ENCODE data around the gene ARPC2. TPM values are rescaled to one million over a fixed set of nuclear protein-coding genes. Genes with fewer than 3 reads are reported as not detected.

Gene ARPC2
- total RNA-seq, 2 experiments from 2014 or later, result 448 to 452 TPM

DNA sequence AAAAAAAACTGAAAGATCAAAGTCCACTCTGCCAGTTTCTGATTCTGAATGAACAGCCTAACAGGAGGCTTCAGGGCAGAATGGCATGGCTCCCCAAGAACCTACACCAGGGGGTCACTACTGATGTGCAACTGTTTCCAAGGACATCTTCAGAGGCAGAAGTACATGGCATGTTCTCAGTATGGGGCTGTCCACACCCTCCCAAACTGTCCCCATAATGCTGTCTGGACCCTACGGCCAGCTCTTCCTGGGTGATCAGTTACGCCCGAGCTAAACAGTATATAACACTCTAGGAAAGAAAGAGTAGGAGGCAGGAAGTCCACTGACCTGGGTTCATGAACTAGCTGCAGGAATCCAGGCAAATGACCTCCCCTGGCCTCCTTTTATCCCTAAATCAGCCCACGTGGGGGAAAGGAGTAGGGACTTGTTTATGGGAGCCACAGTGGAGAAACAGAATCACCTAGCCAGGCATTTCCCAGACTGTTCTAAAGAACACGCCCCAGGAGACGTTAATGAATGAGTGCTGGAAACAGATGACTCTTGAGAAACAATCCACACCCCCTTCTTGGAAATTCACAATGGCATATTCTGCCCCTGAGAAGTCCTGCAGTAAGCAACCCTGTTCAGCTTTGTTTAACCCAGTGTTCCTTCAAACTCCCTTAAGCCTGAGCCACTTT is 72.8 kb downstream of the ARPC2 start:
- POLR2A ChIA-PET, result interaction anchor here (0.9 to 11.6 kb wide), 8 partner anchors 9 to 110 kb away, joined by 3 to 221 read pairs (median 4); partner anchors contain the start of genes AAMP, CATIP, CTDSP1 and PNKD
- Mint-ChIP-seq H3K4me1 (ENCODE audit: low read depth) (peaks cover 87% of the 10 kb centered on the region), H3K27me3 (no peaks in the 10 kb centered on the region), H3K4me3 (peak overlapping the region; percentile 95), H3K9me3 (no peaks in the 10 kb centered on the region), H3K36me3 (ENCODE audit: low read depth) (peaks cover 34% of the 10 kb centered on the region), H3K27ac (peak overlapping the region; percentile 99)
- Histone ChIP-seq H3K9me3 (ENCODE audit: control insufficient read depth in 1 of 2, insufficient read depth in 1 of 2, low read length in 2 of 2) (no peaks in the 10 kb centered on the region), H3K4me1 (ENCODE audit: insufficient read depth, low read length) (peaks cover 94% of the 10 kb centered on the region), H3K4me3 (ENCODE audit: low read length) (peak overlapping the region; percentile 99), H3K36me3 (ENCODE audit: insufficient read depth, low read length) (no peaks in the 10 kb centered on the region), H3K27ac (ENCODE audit: low read depth in 1 of 2, low read length in 2 of 2) (peak overlapping the region; percentile 89 to 96), H3K27me3 (ENCODE audit: control insufficient read depth in 1 of 2, insufficient read depth in 2 of 2, low read length in 2 of 2) (no peaks in the 10 kb centered on the region)
- no peak for ATAC-seq (ENCODE audit: poor library complexity)
- CTCF ChIA-PET, result interaction anchor here (0.9 to 6.3 kb wide), 5 partner anchors 12 to 117 kb away, joined by 3 to 68 read pairs (median 5); partner anchors contain the start of genes AAMP and PNKD
- intact Hi-C loops (cut with DNase I, micrococcal nuclease), result loop anchor here (1.0 to 10.0 kb wide), 4 partner anchors 17 to 355 kb away; partner anchors contain the start of genes CNOT9 (in 1 of the 2) and USP37 (in 1 of the 2)
- DNase-seq, result peak in 1 of 14 experiments; percentile 31
- no peak for TF ChIP-seq CTCF (IDR thresholded peaks at IDR 0.05)

- Histone ChIP-seq H3K9me3 (ENCODE audit: control insufficient read depth in 1 of 2, insufficient read depth in 1 of 2, low read length in 2 of 2) (no peaks in the 10 kb centered on the region), H3K4me1 (ENCODE audit: insufficient read depth, low read length) (peaks cover 90% of the 10 kb centered on the region), H3K27me3 (ENCODE audit: control insufficient read depth in 1 of 2, insufficient read depth in 2 of 2, low read length in 2 of 2) (no peaks in the 10 kb centered on the region), H3K36me3 (ENCODE audit: insufficient read depth, low read length) (no peaks in the 10 kb centered on the region), H3K4me3 (ENCODE audit: low read length) (peak overlapping the region; percentile 99), H3K27ac (ENCODE audit: low read depth in 1 of 2, low read length in 2 of 2) (peak overlapping the region; percentile 89 to 96)
- TF ChIP-seq CTCF (IDR thresholded peaks at IDR 0.05), result no peak
- Mint-ChIP-seq H3K36me3 (ENCODE audit: low read depth) (peaks cover 28% of the 10 kb centered on the region), H3K27me3 (no peaks in the 10 kb centered on the region), H3K27ac (peak overlapping the region; percentile 99), H3K9me3 (no peaks in the 10 kb centered on the region), H3K4me3 (peak overlapping the region; percentile 95), H3K4me1 (ENCODE audit: low read depth) (peaks cover 79% of the 10 kb centered on the region)
- POLR2A ChIA-PET, result interaction anchor here (0.5 to 11.6 kb wide), 10 partner anchors 9 to 988 kb away, joined by 3 to 221 read pairs (median 4); partner anchors contain the start of genes AAMP, CATIP, CTDSP1 and DNAJB2
- ATAC-seq (ENCODE audit: poor library complexity), result peak; percentile 33
- CTCF ChIA-PET, result interaction anchor here (0.9 to 6.3 kb wide), 5 partner anchors 11 to 116 kb away, joined by 4 to 68 read pairs (median 5); partner anchors contain the start of genes AAMP, CATIP and PNKD
- peak in 11 of 14 experiments; percentile 23 to 84 (median 65) for DNase-seq
- intact Hi-C loops (cut with DNase I, micrococcal nuclease), result loop anchor here (1.0 to 5.0 kb wide), 4 partner anchors 18 to 277 kb away; partner anchors contain the start of genes CNOT9 (in 1 of the 2) and USP37 (in 1 of the 2)
Measured at GRCh38 chr2:218290316-218291261, 73.6 kb downstream of the ARPC2 start.

Measured in CD4-positive, alpha-beta T cell (primary cell).